IMR-90 (cell line): Measurements from ENCODE around the gene CACNA2D1. TPM values are rescaled to one million over a fixed set of nuclear protein-coding genes. Genes with fewer than 3 reads are reported as not detected.

Experiments used
- ATAC-seq: fragments of 200-7000 bp; cut with Tn5 transposase; 2 replicates; pipeline ENCODE4 v1.9.1; 2020; ENCODE audit warnings: low read depth, mild to moderate bottlenecking, moderate library complexity
- BruUV-seq: library from RNA; stranded (reverse); fragments of 400-500 nt; replicated peaks from 2 replicates; lab custom pipeline; 2021; lab: Mats Ljungman, UMichigan
- CTCF ChIA-PET: fragments of 300-600 bp; formaldehyde crosslinking; extraction: SDS; loops from one replicate; lab custom pipeline; 2021; ENCODE audit warnings: antibody characterized with exemption; lab: Yijun Ruan, JAX
- POLR2A ChIA-PET: fragments of 300-600 bp; sonication (Branson Sonifier 250); formaldehyde crosslinking; loops from one replicate; lab custom pipeline; 2022; ENCODE audit warnings: antibody characterized with exemption; ENCODE audit not compliant: unreplicated experiment; lab: Charles Lee
- DNase-seq: peaks from one replicate; pipeline ENCODE4 v3.0.0; 2013
- H2AFZ ChIP-seq: replicated peaks from 2 replicates; pipeline ENCODE3; 2013; ENCODE audit warnings: low read length, mild to moderate bottlenecking; ENCODE audit not compliant: poor library complexity
- H2AK5ac ChIP-seq: 2 replicates; pipeline ENCODE4 v1.6.1; 2013; ENCODE audit warnings: low read depth, low read length, inconsistent platforms
- H2AK9ac ChIP-seq: replicated peaks from 2 replicates; pipeline ENCODE3; 2013; ENCODE audit warnings: mild to moderate bottlenecking, low read depth, low read length, moderate library complexity; ENCODE audit not compliant: poor library complexity
- H2BK120ac ChIP-seq: 2 replicates; pipeline ENCODE4 v1.6.1; 2013; ENCODE audit warnings: low read depth, low read length, inconsistent platforms
- H2BK15ac ChIP-seq: 3 replicates; pipeline ENCODE4 v1.6.1; 2013; ENCODE audit warnings: low read depth, low read length, inconsistent platforms
- H2BK20ac ChIP-seq: 2 replicates; pipeline ENCODE4 v1.6.1; 2013; ENCODE audit warnings: low read depth, mild to moderate bottlenecking, inconsistent platforms, low read length, moderate library complexity
- H2BK5ac ChIP-seq: 2 replicates; pipeline ENCODE4 v1.6.1; 2013; ENCODE audit warnings: mild to moderate bottlenecking, low read depth, low read length, inconsistent platforms; ENCODE audit not compliant: poor library complexity, severe bottlenecking
- H3K14ac ChIP-seq: replicated peaks from 2 replicates; pipeline ENCODE4 v1.6.1; 2013; ENCODE audit warnings: low read depth, low read length, inconsistent platforms
- H3K18ac ChIP-seq: 2 replicates; pipeline ENCODE4 v1.6.1; 2013; ENCODE audit warnings: low read depth, low read length, control low read depth
- H3K23ac ChIP-seq: 2 replicates; pipeline ENCODE4 v1.6.1; 2013; ENCODE audit warnings: low read depth, low read length, inconsistent platforms
- H3K27ac ChIP-seq: 2 replicates; pipeline ENCODE4 v1.5.1; 2013; ENCODE audit warnings: mild to moderate bottlenecking, control low read depth, low read length; ENCODE audit not compliant: insufficient read depth
- H3K27me3 ChIP-seq: 2 replicates; pipeline ENCODE4 v1.6.1; 2013; ENCODE audit warnings: low read length; ENCODE audit not compliant: control insufficient read depth, insufficient read depth
- H3K36me3 ChIP-seq: 2 replicates; pipeline ENCODE4 v1.6.1; 2013; ENCODE audit warnings: low read length, mixed read lengths; ENCODE audit not compliant: control insufficient read depth, insufficient read depth
- H3K4ac ChIP-seq: 2 replicates; pipeline ENCODE4 v1.6.1; 2013; ENCODE audit warnings: low read depth, low read length, inconsistent platforms
- H3K4me1 ChIP-seq: 2 replicates; pipeline ENCODE4 v1.6.1; 2013; ENCODE audit warnings: low read length, mixed read lengths; ENCODE audit not compliant: control insufficient read depth, insufficient read depth
- H3K4me2 ChIP-seq: 2 replicates; pipeline ENCODE4 v1.6.1; 2013; ENCODE audit warnings: low read depth, mild to moderate bottlenecking, control low read depth, low read length, moderate library complexity
- H3K4me3 ChIP-seq: 2 replicates; pipeline ENCODE4 v1.5.1; 2013; ENCODE audit warnings: low read depth, mild to moderate bottlenecking, control low read depth, low read length, moderate library complexity; ENCODE audit not compliant: insufficient read depth
- H3K56ac ChIP-seq: 2 replicates; pipeline ENCODE4 v1.6.1; 2013; ENCODE audit warnings: low read length, inconsistent platforms; ENCODE audit not compliant: insufficient read depth; ENCODE audit errors: extremely low read depth
- H3K79me1 ChIP-seq, 2 experiments: 2 replicates each; pipeline ENCODE4 v1.6.1; 2013; ENCODE audit warnings: low read length in 2 of 2, inconsistent platforms in 1 of 2, low read depth in 1 of 2
- H3K9ac ChIP-seq: 2 replicates; pipeline ENCODE4 v1.6.1; 2013; ENCODE audit warnings: low read depth, low read length, control low read depth
- H3K9me1 ChIP-seq: 2 replicates; pipeline ENCODE4 v1.6.1; 2013; ENCODE audit warnings: low read length, inconsistent platforms; ENCODE audit not compliant: insufficient read depth
- H3K9me3 ChIP-seq: 2 replicates; pipeline ENCODE4 v1.6.1; 2013; ENCODE audit warnings: low read length; ENCODE audit not compliant: control insufficient read depth, insufficient read depth
- H4K20me1 ChIP-seq: 2 replicates; pipeline ENCODE4 v1.6.1; 2013; ENCODE audit warnings: low read length, inconsistent platforms; ENCODE audit not compliant: insufficient read depth
- H4K5ac ChIP-seq: 2 replicates; pipeline ENCODE4 v1.6.1; 2013; ENCODE audit warnings: mild to moderate bottlenecking, low read depth, low read length, control low read depth
- H4K8ac ChIP-seq, 2 experiments: 2 replicates each; pipeline ENCODE4 v1.6.1; 2013; ENCODE audit warnings: low read depth in 2 of 2, low read length in 2 of 2, control low read depth in 1 of 2, inconsistent platforms in 1 of 2
- H4K91ac ChIP-seq: 2 replicates; pipeline ENCODE4 v1.6.1; 2013; ENCODE audit warnings: low read depth, low read length, inconsistent platforms; ENCODE audit not compliant: insufficient read depth
- BHLHE40 ChIP-seq: fragments of 150-350 bp; IDR thresholded peaks from 2 replicates; pipeline ENCODE4 v1.6.1; 2016; ENCODE audit warnings: mild to moderate bottlenecking, low read depth, low read length
- CEBPB ChIP-seq: IDR thresholded peaks from 2 replicates; pipeline ENCODE4 v1.6.1; 2012; ENCODE audit warnings: low read depth, low read length, improper control_type of control experiment
- CHD1 ChIP-seq: IDR thresholded peaks from 2 replicates; pipeline ENCODE4 v1.6.1; 2012; ENCODE audit warnings: low read depth, low read length, improper control_type of control experiment
- FOS ChIP-seq: fragments of 150-350 bp; IDR thresholded peaks from 2 replicates; pipeline ENCODE4 v1.6.1; 2016; ENCODE audit warnings: low read depth, low read length
- MAFK ChIP-seq: IDR thresholded peaks from 2 replicates; pipeline ENCODE4 v1.6.1; 2012; ENCODE audit warnings: low read depth, low read length, improper control_type of control experiment
- MAZ ChIP-seq: IDR thresholded peaks from 2 replicates; pipeline ENCODE4 v1.6.1; 2012; ENCODE audit warnings: low read depth, mild to moderate bottlenecking, low read length, improper control_type of control experiment, moderate library complexity, borderline replicate concordance
- NFE2L2 ChIP-seq: fragments of 150-350 bp; IDR thresholded peaks from 2 replicates; pipeline ENCODE4 v1.6.1; 2016; ENCODE audit warnings: low read depth, mild to moderate bottlenecking, low read length
- POLR2A ChIP-seq: IDR thresholded peaks from 2 replicates; pipeline ENCODE4 v1.6.1; 2012; ENCODE audit warnings: mild to moderate bottlenecking, low read depth, low read length
- RAD21 ChIP-seq: IDR thresholded peaks from 2 replicates; pipeline ENCODE4 v1.6.1; 2012; ENCODE audit warnings: low read length, improper control_type of control experiment
- RCOR1 ChIP-seq: IDR thresholded peaks from 2 replicates; pipeline ENCODE4 v1.6.1; 2012; ENCODE audit warnings: mild to moderate bottlenecking, low read length, improper control_type of control experiment; ENCODE audit not compliant: insufficient replicate concordance
- RFX5 ChIP-seq: IDR thresholded peaks from 2 replicates; pipeline ENCODE4 v1.8.0; 2012; ENCODE audit warnings: low read depth, mild to moderate bottlenecking, low read length, moderate library complexity
- SMC3 ChIP-seq: fragments of 150-350 bp; IDR thresholded peaks from 2 replicates; pipeline ENCODE4 v1.6.1; 2016; ENCODE audit warnings: low read depth, mild to moderate bottlenecking, antibody characterized with exemption, low read length, moderate library complexity
- WGBS, 2 experiments: methylation state at CpG; one replicate each; pipeline versions ENCODE4 v1.1.5 to v1.1.7; 2013; ENCODE audit warnings: missing lambda C conversion rate in 2 of 2; ENCODE audit not compliant: insufficient read length in 1 of 2; ENCODE audit errors: extremely low coverage in 2 of 2; 5-methylcytosine and 5-hydroxymethylcytosine counted together
- dilution Hi-C: fragments of 300-500 bp; cut with HindIII; formaldehyde crosslinking; loops from one replicate; pipeline ENCODE4 v1.14.3; 2018; ENCODE audit warnings: low sequenced_read_pairs; ENCODE audit not compliant: unreplicated experiment
- in situ Hi-C: fragments of 300-500 bp; cut with MboI; formaldehyde crosslinking; loops from 3 replicates; pipeline ENCODE4 v1.14.3; 2019; ENCODE audit warnings: low sequenced_read_pairs, inconsistent platforms, mixed read lengths
- intact Hi-C: fragments of 100-400 bp; cut with micrococcal nuclease; formaldehyde crosslinking; loops from 2 replicates; pipeline ENCODE4 v1.10.0; 2022
- polyA plus RNA-seq, 3 experiments: library from polyadenylated mRNA; depleted of rRNA; stranded (reverse); fragments of >200 nt; gene quantifications; 2 replicates each; pipeline ENCODE4 v1.2.3, GENCODE V29; 2012; ENCODE audit warnings: low replicate concordance in 1 of 3
- total RNA-seq: library from RNA; depleted of rRNA; stranded (reverse); fragments of >200 nt; gene quantifications from 2 replicates; pipeline ENCODE4 v1.2.3, GENCODE V29; 2012
- TF ChIP-seq, protein P1 (sequence below): fragments of 150-350 bp; IDR thresholded peaks from 2 replicates; pipeline ENCODE4 v1.6.1; 2016; ENCODE audit warnings: low read depth, mild to moderate bottlenecking, low read length, moderate library complexity, borderline replicate concordance
- TF ChIP-seq, protein P2 (sequence below): fragments of 150-350 bp; IDR thresholded peaks from 2 replicates; pipeline ENCODE4 v1.6.1; 2017; ENCODE audit warnings: mild to moderate bottlenecking, antibody characterized with exemption, low read length, low read depth
- TF ChIP-seq, protein P3 (sequence below): conservative IDR thresholded peaks from 2 replicates; pipeline ENCODE4 v1.5.1; 2012; ENCODE audit warnings: mild to moderate bottlenecking, low read depth, low read length, improper control_type of control experiment

The CACNA2D1 gene
- total and polyA plus RNA-seq, 2 of the 4 experiments (the other 2 are of a cell fraction): 5.8 to 21.9 TPM

DNA sequence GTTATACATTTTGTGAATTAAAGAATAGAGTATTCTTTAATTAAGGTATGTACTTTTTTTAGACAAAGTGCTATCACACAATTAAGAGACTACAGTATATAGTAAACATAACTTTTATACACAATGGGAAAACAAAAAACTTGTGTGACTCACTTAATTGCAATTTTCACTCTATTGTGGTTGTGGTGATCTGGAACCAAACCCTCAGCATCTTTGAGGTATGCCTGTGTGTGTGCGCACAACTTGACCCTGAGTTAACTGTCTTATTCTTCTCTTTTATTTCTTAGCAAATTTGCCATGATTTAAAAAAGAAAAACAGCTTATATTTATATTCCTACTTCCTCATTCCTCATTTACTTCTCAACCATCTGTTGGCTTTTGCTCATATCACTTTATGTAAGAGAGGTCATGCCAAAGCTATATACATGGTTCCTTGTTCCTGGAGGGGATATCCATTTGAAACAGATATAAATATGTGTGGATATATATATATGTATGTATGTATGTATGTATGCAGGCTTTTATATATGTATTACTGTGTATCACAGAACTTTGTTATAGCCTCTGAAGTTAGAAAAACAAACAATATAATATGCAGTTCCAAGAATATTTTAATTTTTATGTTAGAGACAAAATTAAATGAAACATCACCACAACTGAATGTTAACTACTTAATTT, 414.2 kb downstream of the CACNA2D1 start:
- Histone ChIP-seq H3K9me3 (no peaks in the 10 kb centered on the region), H2AFZ (no peak overlapping the region), H4K8ac (peak overlapping the region in 1 of 2 experiments; percentile 81; a peak in 2 of 4 replicates), H3K4me1 (0 out of 2 replicates have a peak, but pooled peaks cover 2% of the 10 kb centered on the region), H2BK120ac (no peak overlapping the region), H2AK5ac (0 out of 2 replicates have a peak overlapping the region, but pooled peaks have one; percentile 52), H2BK20ac (no peak overlapping the region), H2AK9ac (no peak overlapping the region), H3K23ac (no peak overlapping the region), H4K91ac (no peak overlapping the region), H3K14ac (0 out of 2 replicates have a peak overlapping the region, but pooled peaks have one; percentile 85), H3K4me2 (no peak overlapping the region), H3K9me1 (no peaks in the 10 kb centered on the region), H3K27me3 (no peaks in the 10 kb centered on the region), H2BK15ac (no peak overlapping the region), H2BK5ac (peak overlapping the region; percentile 45), H3K18ac (peak overlapping the region; percentile 84; the same call in 1 of the 2 replicates), H3K36me3 (no peaks in the 10 kb centered on the region), H3K4me3 (no peak overlapping the region), H3K9ac (no peak overlapping the region), H4K20me1 (no peaks in the 10 kb centered on the region), H3K79me1 (no peaks in the 10 kb centered on the region), H3K4ac (no peak overlapping the region), H3K27ac (no peak overlapping the region), H4K5ac (peak overlapping the region; percentile 44; the same call in 1 of the 2 replicates), H3K56ac (no peak overlapping the region)
- no peak for DNase-seq
- BruUV-seq: no TSS peak
- intact Hi-C loops: no loop called here
- POLR2A ChIA-PET: no interaction called here
- dilution Hi-C loops: no loop called here
- in situ Hi-C loops: loop anchor here (25.0 kb wide), 1 partner anchor 558 kb away; no protein-coding TSS in a partner anchor
- ATAC-seq: peak; percentile 49
- CTCF ChIA-PET: no interaction called here
- WGBS, 2 experiments: no CpG with 5 or more reads among the region's 1 CpG
- TF ChIP-seq MAFK: no peak
- TF ChIP-seq BHLHE40: no peak
- TF ChIP-seq, protein P1, sequence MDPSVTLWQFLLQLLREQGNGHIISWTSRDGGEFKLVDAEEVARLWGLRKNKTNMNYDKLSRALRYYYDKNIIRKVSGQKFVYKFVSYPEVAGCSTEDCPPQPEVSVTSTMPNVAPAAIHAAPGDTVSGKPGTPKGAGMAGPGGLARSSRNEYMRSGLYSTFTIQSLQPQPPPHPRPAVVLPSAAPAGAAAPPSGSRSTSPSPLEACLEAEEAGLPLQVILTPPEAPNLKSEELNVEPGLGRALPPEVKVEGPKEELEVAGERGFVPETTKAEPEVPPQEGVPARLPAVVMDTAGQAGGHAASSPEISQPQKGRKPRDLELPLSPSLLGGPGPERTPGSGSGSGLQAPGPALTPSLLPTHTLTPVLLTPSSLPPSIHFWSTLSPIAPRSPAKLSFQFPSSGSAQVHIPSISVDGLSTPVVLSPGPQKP: no peak
- TF ChIP-seq RCOR1: no peak
- no peak for TF ChIP-seq NFE2L2
- no peak for TF ChIP-seq RFX5
- TF ChIP-seq CHD1: no peak
- no peak for TF ChIP-seq CEBPB
- TF ChIP-seq FOS: no peak
- TF ChIP-seq, protein P2, sequence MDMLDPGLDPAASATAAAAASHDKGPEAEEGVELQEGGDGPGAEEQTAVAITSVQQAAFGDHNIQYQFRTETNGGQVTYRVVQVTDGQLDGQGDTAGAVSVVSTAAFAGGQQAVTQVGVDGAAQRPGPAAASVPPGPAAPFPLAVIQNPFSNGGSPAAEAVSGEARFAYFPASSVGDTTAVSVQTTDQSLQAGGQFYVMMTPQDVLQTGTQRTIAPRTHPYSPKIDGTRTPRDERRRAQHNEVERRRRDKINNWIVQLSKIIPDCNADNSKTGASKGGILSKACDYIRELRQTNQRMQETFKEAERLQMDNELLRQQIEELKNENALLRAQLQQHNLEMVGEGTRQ: no peak
- TF ChIP-seq, protein P3, sequence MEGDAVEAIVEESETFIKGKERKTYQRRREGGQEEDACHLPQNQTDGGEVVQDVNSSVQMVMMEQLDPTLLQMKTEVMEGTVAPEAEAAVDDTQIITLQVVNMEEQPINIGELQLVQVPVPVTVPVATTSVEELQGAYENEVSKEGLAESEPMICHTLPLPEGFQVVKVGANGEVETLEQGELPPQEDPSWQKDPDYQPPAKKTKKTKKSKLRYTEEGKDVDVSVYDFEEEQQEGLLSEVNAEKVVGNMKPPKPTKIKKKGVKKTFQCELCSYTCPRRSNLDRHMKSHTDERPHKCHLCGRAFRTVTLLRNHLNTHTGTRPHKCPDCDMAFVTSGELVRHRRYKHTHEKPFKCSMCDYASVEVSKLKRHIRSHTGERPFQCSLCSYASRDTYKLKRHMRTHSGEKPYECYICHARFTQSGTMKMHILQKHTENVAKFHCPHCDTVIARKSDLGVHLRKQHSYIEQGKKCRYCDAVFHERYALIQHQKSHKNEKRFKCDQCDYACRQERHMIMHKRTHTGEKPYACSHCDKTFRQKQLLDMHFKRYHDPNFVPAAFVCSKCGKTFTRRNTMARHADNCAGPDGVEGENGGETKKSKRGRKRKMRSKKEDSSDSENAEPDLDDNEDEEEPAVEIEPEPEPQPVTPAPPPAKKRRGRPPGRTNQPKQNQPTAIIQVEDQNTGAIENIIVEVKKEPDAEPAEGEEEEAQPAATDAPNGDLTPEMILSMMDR: no peak
- no peak for TF ChIP-seq RAD21
- TF ChIP-seq POLR2A: no peak
- no peak for TF ChIP-seq SMC3
- TF ChIP-seq MAZ: no peak
